Stimulated activated naive CD8-positive, alpha-beta T cell treated with anti-CD3 and anti-CD28 coated beads, Interleukin-15, Interleukin-2, amounts not matched to agents 100 ng/mL and 50 ng/mL, for 24 hours (primary cell): ENCODE results near the gene RFX7.
"Not testable (repeated sequence)": the region's sequence is repeated elsewhere in the genome, so short reads cannot be mapped to it uniquely, and the experiment has no call there.

Experiments used
- H3K27ac Mint-ChIP-seq: one replicate; pipeline ENCODE4 v1.8.0; 2021; ENCODE audit warnings: mild to moderate bottlenecking, mixed read lengths
- H3K27me3 Mint-ChIP-seq: one replicate; pipeline ENCODE4 v1.8.0; 2021; ENCODE audit warnings: mixed read lengths
- H3K36me3 Mint-ChIP-seq: one replicate; pipeline ENCODE4 v1.8.0; 2021; ENCODE audit warnings: low read depth, mixed read lengths
- H3K4me1 Mint-ChIP-seq: one replicate; pipeline ENCODE4 v1.8.0; 2021; ENCODE audit warnings: low read depth, mixed read lengths
- H3K4me3 Mint-ChIP-seq: one replicate; pipeline ENCODE4 v1.8.0; 2021; ENCODE audit warnings: mild to moderate bottlenecking, mixed read lengths
- H3K9me3 Mint-ChIP-seq: one replicate; pipeline ENCODE4 v1.8.0; 2021; ENCODE audit warnings: mixed read lengths

RFX7 gene

DNA sequence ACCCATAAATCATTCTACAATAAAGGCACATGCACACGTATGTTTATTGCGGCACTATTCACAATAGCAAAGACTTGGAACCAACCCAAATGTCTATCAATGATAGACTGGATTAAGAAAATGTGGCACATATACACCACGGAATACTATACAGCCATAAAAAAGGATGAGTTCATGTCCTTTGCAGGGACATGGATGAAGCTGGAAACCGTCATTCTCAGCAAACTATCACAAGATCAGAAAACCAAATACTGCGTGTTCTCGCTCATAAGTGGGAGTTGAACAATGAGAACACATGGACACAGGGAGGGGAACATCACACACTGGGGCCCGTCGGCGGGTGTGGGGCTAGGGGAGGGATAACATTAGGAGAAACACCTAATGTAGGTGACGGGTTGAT lies 88.4 kb downstream of the RFX7 start:
- not testable (repeated sequence) for H3K4me3 Mint-ChIP-seq, H3K27ac Mint-ChIP-seq, H3K27me3 Mint-ChIP-seq
- peaks cover 62% of the 10 kb centered on the region for H3K36me3 Mint-ChIP-seq
- H3K4me1 Mint-ChIP-seq: peaks cover 37% of the 10 kb centered on the region
- H3K9me3 Mint-ChIP-seq: peaks cover 41% of the 10 kb centered on the region

DNA sequence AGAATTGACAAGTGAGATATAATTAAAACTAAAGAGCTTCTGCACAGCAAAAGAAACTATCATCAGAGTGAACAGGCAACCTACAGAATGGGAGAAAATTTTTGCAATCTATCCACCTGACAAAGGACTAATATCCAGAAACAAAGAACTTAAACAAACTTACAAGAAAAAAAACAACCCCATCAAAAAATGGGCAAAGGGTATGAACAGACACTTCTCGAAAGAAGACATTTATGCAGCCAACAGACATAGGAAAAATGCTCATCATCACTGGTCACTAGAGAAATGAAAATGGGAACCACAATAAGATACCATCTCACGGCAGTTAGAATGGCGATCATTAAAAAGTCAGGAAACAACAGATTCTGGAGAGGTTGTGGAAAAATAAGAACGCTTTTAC lies 88.9 kb downstream of the RFX7 start:
- H3K4me3 Mint-ChIP-seq, H3K27me3 Mint-ChIP-seq, H3K27ac Mint-ChIP-seq: not testable (repeated sequence)
- Mint-ChIP-seq H3K4me1 (peaks cover 34% of the 10 kb centered on the region), H3K9me3 (peaks cover 42% of the 10 kb centered on the region), H3K36me3 (peaks cover 60% of the 10 kb centered on the region)

DNA sequence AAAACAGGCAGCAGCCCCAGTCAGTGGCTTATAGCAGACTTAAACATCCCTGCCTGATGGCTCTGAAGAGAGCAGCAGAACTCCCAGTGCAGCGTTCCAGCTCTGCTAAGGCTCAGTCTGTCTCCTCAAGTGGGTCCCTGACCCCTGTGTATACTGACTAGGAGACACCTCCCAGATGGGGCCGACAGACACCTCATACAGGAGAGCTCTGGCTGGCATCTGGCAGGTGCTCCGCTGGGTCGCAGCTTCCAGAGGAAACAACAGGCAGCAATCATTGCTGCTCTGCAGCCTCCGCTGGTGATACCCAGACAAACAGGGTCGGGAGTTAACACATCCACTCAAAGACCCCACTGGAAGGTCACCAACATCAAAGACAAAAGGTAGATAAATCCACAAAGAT lies 93.5 kb downstream of the RFX7 start:
- Mint-ChIP-seq H3K27me3 (no peaks in the 10 kb centered on the region), H3K36me3 (peaks cover 68% of the 10 kb centered on the region), H3K4me1 (peaks cover 44% of the 10 kb centered on the region), H3K9me3 (peaks cover 37% of the 10 kb centered on the region), H3K4me3 (no peak overlapping the region), H3K27ac (no peak overlapping the region)

DNA sequence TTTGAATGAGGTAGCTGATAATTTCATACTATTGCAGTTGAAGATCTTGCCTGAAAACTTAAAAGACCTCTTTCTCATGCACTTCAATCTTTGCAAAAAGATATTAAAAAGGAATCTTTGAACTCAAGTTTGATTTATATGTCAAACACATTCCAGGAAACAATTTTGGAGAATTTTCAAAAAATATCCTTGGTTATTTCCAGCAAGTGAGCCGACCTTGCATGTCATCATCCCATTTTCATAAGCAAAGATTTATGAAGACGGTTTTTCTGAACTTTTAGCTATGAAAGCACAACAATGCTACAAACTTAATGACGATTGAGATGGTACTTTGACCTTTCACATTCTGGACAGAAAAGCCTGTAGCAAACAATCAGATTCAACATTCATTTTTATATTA lies 95.6 kb downstream of the RFX7 start:
- peaks cover 18% of the 10 kb centered on the region for H3K9me3 Mint-ChIP-seq
- H3K4me1 Mint-ChIP-seq: peaks cover 32% of the 10 kb centered on the region
- no peak overlapping the region for H3K27ac Mint-ChIP-seq
- no peak overlapping the region for H3K4me3 Mint-ChIP-seq
- no peaks in the 10 kb centered on the region for H3K27me3 Mint-ChIP-seq
- H3K36me3 Mint-ChIP-seq: peaks cover 62% of the 10 kb centered on the region

DNA sequence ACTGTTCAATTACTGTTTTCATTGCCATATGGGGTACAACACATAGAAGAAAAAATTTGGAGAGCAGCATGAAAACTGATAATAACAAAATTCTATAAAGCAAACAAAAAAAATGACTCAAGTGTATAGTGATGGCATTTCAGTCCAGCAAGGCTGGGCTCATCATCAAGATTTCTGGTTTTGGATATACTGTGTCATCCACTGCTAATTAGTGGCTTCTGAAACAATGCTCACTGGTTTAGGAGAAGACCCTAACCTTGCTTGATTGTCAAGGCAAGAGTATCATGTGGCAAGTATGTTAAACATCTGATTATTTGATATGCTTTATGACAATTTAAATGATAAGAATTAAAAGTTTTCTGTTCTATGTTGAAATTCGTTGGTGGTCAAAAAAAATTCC lies 96.9 kb downstream of the RFX7 start:
- H3K9me3 Mint-ChIP-seq: peaks cover 12% of the 10 kb centered on the region
- H3K27ac Mint-ChIP-seq: no peak overlapping the region
- peaks cover 20% of the 10 kb centered on the region for H3K4me1 Mint-ChIP-seq
- H3K27me3 Mint-ChIP-seq: no peaks in the 10 kb centered on the region
- no peak overlapping the region for H3K4me3 Mint-ChIP-seq
- H3K36me3 Mint-ChIP-seq: peaks cover 64% of the 10 kb centered on the region

DNA sequence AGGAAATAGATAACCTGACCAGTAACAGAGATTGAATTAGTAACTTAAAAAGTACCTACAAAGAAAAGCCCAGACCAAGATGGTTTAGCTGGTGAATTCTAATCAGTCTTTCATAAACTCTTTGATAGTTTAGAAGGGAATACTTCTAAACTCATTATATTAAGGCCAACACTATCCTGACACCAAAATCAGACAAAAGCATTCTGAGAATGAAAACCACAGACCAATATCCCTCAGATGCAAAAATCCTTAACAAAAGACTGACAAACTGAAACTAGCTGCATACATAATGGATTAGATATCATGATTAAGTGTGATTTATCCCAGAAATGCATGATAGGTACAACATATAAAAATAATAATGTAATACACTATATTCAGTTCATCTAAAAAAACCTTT lies 115.6 kb downstream of the RFX7 start:
- Mint-ChIP-seq H3K9me3 (peaks cover 23% of the 10 kb centered on the region), H3K36me3 (peaks cover 68% of the 10 kb centered on the region), H3K4me3 (no peak overlapping the region), H3K4me1 (no peaks in the 10 kb centered on the region), H3K27me3 (no peaks in the 10 kb centered on the region), H3K27ac (no peak overlapping the region)

DNA sequence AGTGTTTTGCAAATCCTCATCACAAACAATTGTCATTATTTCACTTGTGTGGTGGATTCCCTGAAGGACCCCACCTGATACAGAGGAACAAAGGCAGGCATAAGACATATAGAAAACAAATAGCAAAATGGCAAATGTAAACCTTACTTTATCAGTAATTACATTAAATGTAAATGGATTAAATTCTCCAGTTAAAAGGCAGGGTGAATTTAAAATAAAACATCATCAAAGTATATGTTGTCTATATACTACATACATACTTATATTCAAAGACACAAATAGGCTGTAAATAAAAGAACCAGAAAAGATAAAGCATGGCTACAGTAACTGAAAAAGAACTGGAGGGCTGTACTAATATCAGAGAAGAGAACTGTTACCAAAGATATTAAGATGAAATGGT lies 117.3 kb downstream of the RFX7 start:
- no peak overlapping the region for H3K27ac Mint-ChIP-seq
- H3K36me3 Mint-ChIP-seq: peaks cover 84% of the 10 kb centered on the region
- no peak overlapping the region for H3K4me3 Mint-ChIP-seq
- no peaks in the 10 kb centered on the region for H3K4me1 Mint-ChIP-seq
- H3K27me3 Mint-ChIP-seq: no peaks in the 10 kb centered on the region
- H3K9me3 Mint-ChIP-seq: peaks cover 29% of the 10 kb centered on the region

DNA sequence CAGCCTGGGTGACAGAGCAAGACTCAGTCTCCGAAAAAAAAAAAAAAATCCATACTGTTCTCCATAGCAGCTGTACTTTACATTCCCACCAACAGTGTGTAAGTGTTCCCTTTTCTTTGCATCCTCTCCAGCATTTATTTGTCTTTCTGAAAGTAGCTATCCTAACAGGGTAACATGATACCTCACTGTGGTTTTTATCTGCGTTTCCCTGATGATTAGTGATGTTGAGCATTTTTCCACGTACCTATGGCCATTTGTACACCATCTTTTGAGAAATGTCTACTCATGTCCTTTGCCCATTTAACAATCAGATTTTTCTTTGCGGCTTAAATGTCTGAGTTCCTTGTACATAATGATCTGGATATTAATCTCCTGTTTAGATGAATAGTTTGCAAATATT lies 119.3 kb downstream of the RFX7 start:
- H3K4me1 Mint-ChIP-seq: no peaks in the 10 kb centered on the region
- no peak overlapping the region for H3K27ac Mint-ChIP-seq
- H3K27me3 Mint-ChIP-seq: no peaks in the 10 kb centered on the region
- H3K4me3 Mint-ChIP-seq: no peak overlapping the region
- H3K9me3 Mint-ChIP-seq: peaks cover 32% of the 10 kb centered on the region
- peaks cover 84% of the 10 kb centered on the region for H3K36me3 Mint-ChIP-seq

DNA sequence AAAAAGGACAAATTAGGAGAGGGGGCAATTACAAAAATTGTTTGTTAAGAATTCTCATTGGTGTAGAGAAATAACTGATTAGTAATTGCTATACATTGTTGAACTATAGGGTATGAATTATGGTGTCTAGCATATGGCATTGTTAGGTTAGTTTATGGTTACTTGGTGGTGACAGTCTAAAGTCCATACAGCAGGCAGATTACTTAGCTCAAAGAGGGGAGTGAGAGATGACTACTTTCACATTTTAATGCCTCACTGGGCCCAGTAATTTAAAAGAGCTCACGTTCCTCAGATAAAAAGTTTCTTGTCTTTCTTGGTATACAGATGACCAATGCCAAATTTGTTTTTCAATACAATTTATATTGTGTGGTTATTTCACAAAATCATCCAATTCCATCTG lies 137.8 kb downstream of the RFX7 start:
- H3K27ac Mint-ChIP-seq: no peak overlapping the region
- no peaks in the 10 kb centered on the region for H3K9me3 Mint-ChIP-seq
- H3K4me3 Mint-ChIP-seq: no peak overlapping the region
- no peaks in the 10 kb centered on the region for H3K27me3 Mint-ChIP-seq
- peaks cover 26% of the 10 kb centered on the region for H3K36me3 Mint-ChIP-seq
- H3K4me1 Mint-ChIP-seq: no peaks in the 10 kb centered on the region

DNA sequence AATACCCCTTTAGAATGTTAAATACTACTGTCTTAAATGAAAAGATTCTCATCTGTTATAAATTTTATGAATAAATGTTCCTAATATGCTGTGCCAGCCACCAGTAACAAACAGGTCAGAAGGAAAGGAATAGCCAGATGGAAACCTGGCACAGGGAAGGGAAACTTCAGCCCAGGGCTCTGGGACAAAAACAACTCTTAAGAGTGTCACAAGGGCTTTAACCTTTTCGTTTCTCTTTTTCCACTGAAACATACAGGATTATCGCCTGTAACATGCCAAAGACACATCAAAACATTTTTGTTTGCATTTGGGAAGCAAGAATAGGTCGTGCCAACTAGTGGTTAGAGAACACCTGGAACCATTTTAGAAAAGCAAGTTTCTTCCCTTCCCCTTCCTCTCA lies 141.2 kb downstream of the RFX7 start:
- Mint-ChIP-seq H3K4me3 (no peak overlapping the region), H3K27ac (no peak overlapping the region), H3K4me1 (no peaks in the 10 kb centered on the region), H3K36me3 (peaks cover 43% of the 10 kb centered on the region), H3K9me3 (no peaks in the 10 kb centered on the region), H3K27me3 (no peaks in the 10 kb centered on the region)

DNA sequence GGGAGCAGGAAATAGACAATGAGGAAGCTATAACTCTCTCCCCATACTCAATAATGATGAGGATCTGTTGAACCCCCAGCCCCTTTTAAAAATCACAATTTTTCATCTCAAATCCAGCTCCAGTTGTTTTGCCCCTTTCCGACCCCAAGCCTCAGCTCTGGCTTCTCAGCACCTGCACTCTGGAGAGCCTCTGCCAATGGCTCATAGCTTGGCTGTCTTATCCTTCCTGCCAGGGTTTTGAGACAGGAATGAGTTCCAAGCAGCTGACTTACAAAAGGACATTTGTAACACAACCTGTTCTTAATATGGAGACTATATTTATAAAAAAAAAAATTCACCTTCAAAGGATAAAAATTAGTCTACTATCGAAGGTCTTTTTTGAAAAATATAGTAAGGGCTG lies 144.4 kb downstream of the RFX7 start:
- Mint-ChIP-seq H3K27me3 (no peaks in the 10 kb centered on the region), H3K4me3 (no peak overlapping the region), H3K36me3 (peaks cover 66% of the 10 kb centered on the region), H3K4me1 (no peaks in the 10 kb centered on the region), H3K27ac (no peak overlapping the region), H3K9me3 (no peaks in the 10 kb centered on the region)

DNA sequence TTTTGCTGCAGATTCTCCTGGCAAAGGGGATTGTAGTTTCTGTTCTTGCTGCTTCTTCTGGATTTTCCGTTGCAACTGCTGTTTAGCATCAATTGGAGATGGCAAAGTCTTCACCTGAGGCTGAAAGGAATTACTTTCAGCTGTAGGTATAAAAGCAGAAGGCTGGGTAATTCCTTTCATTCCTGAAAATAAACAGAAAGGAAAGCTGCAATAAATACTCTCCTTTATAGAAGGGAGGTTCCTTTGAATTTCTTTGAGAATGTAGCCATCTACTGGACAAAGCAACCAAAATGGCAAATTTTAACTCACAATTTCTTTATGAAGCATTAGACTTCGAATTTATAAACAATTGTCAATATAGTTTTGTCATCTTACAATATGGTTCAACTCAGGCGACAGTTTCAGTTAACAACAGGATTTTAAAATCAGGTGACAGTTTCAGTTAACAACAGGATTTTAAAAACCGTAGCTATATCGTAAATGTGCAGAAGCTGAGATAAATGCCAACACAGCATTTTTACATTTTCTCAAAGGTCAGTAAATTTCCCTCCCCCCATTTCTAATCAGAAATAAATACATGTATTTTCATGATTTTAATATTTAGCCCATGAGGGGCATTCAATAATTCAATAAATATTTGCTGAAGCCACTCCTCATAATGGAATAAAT lies 145.3 kb downstream of the RFX7 start:
- H3K4me3 Mint-ChIP-seq: no peak overlapping the region
- H3K4me1 Mint-ChIP-seq: no peaks in the 10 kb centered on the region
- H3K9me3 Mint-ChIP-seq: peaks cover 4% of the 10 kb centered on the region
- H3K36me3 Mint-ChIP-seq: peaks cover 76% of the 10 kb centered on the region
- no peak overlapping the region for H3K27ac Mint-ChIP-seq
- H3K27me3 Mint-ChIP-seq: no peaks in the 10 kb centered on the region

DNA sequence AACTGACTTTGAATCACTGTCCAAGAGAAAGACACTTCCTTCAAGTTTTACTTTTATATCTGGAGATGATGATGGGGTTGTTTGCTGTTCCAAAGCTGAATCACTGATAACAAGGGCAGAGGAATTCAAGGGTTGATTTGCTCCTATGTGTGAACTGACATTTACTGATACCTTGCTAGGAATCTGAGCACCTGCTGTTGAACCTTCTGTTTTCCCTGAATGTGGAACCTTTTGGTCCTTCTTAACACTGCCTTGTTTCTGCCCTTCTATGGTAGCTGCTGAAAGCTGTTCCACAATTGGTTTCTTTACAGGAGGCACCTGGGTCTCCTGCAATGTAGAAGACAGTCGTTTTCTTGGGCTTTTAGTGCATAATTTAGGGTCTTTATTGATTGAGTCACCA lies 148.3 kb downstream of the RFX7 start:
- H3K27ac Mint-ChIP-seq: no peak overlapping the region
- no peaks in the 10 kb centered on the region for H3K27me3 Mint-ChIP-seq
- peaks cover 4% of the 10 kb centered on the region for H3K9me3 Mint-ChIP-seq
- H3K4me1 Mint-ChIP-seq: no peaks in the 10 kb centered on the region
- no peak overlapping the region for H3K4me3 Mint-ChIP-seq
- peaks cover 81% of the 10 kb centered on the region for H3K36me3 Mint-ChIP-seq

DNA sequence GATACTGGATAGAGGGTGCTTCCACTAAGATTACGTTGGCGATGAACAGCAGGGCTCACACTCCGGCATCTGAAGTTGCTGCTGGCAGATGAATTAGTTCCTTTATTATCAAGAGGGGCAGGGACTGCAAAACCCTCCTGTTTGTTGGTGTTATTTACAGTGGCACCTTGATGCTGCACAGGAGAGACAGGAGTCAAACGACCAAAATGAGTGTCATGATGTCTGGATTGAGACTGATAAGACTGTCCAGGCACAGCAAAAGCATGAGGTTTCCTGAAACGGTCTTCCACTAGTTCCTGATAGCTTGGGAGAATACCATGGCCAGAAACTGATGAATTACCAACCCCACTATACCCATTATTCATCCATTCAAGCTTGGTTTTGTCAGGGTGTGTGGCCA lies 149.5 kb downstream of the RFX7 start:
- Mint-ChIP-seq H3K27ac (no peak overlapping the region), H3K9me3 (peaks cover 8% of the 10 kb centered on the region)

DNA sequence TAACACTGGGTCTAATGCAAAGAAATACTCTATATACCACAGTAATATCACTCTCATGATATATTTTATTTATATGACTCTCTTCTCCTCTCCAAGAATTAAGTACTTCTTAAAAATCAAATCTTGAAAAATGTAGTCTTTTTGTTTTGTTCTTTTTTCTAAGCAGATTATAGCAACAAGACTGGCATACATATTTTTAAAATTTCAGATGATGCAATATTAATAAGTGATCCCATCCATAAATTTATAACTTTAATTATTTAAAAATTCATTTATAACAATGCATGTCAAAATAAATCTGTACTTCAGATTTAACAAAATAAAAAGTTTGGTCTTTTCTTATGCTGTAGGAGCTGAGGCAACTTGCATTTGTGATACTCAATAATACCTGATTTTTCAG lies 155.3 kb downstream of the RFX7 start:
- peaks cover 8% of the 10 kb centered on the region for H3K9me3 Mint-ChIP-seq

More for the DNA sequence above, 149.5 kb downstream of the RFX7 start:
- Mint-ChIP-seq H3K4me3 (no peak overlapping the region), H3K36me3 (peaks cover 77% of the 10 kb centered on the region), H3K4me1 (no peaks in the 10 kb centered on the region), H3K27me3 (no peaks in the 10 kb centered on the region)

DNA sequence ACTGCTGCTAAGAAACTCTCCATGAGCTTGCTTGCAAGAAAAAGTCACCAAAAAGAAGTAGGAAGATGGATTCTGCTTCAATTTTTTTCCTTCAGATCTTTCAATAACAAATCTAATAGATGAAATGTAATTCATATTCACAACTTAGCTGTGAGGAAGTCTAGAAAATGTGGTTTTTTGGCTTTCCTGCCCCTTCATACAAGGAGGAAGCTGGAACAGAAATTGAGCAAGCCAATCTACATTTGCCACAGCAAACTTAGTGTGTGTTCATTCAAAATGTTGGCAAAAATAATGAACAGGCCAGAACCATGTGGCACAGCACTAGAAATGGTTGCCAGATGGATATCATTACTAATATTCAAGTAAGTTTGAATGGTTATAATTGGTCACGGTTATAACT lies 157.1 kb downstream of the RFX7 start:
- peaks cover 6% of the 10 kb centered on the region for H3K36me3 Mint-ChIP-seq

More for the DNA sequence above, 155.3 kb downstream of the RFX7 start:
- H3K27ac Mint-ChIP-seq: no peak overlapping the region
- peaks cover 21% of the 10 kb centered on the region for H3K36me3 Mint-ChIP-seq
- peaks cover 4% of the 10 kb centered on the region for H3K4me1 Mint-ChIP-seq
- no peaks in the 10 kb centered on the region for H3K27me3 Mint-ChIP-seq
- no peak overlapping the region for H3K4me3 Mint-ChIP-seq

More for the DNA sequence above, 157.1 kb downstream of the RFX7 start:
- H3K27me3 Mint-ChIP-seq: no peaks in the 10 kb centered on the region
- peaks cover 8% of the 10 kb centered on the region for H3K9me3 Mint-ChIP-seq
- no peak overlapping the region for H3K4me3 Mint-ChIP-seq
- H3K27ac Mint-ChIP-seq: no peak overlapping the region
- H3K4me1 Mint-ChIP-seq: peaks cover 4% of the 10 kb centered on the region
